Measurements from ENCODE around the gene CASP9. TPM values are rescaled to one million over a fixed set of nuclear protein-coding genes. Genes with fewer than 3 reads are reported as not detected.

CASP9 gene
- total RNA-seq, 1 experiment from 2014 or later, result 15.9 TPM

DNA sequence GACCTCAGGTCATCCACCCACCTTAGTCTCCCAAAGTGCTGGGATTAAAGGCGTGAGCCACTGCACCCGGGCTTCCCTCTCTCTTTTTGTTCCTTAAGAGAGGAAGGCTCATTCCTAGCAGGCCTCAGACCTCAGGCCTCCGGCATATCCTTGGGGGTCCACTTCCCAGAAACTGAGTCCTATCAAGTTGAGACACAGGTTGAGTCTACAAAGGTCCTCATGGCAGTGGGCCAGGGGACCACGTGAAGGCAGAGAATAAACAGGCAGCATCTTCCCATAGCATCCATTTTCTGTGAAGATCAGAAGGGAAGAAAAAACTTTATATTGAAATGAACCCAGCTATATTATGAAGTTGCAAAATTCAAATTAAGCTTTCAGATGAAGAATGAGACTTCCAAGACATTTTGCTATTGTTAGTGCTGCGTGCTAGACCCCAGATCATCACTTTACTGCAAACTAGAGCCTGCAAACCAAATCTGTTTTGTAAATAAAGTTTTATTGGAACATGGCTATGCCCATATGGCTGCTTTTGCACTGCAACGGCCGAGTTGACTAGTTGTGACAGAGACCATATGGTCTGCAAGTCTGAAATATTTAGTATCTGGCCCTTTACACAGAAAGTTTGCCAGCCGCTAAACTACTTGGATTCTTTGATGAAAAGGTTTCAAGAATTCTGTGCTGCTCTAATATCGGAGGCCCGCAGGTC is 71.0 kb downstream of the CASP9 start:
- H2AFZ ChIP-seq (ENCODE audit: low read length), result no peak overlapping the region
- H3K14ac ChIP-seq (ENCODE audit: insufficient read depth, low read length), result no peak overlapping the region
- DNase-seq, result no peak
- Mint-ChIP-seq H3K36me3 (ENCODE audit: insufficient read depth in 1 of 3, low read depth in 3 of 3) (no peaks in the 10 kb centered on the region; a peak in 1 of 7 replicates), H3K4me3 (no peak overlapping the region), H3K27ac (no peak overlapping the region), H3K9me3 (peaks cover 0 to 6% of the 10 kb centered on the region in 2 experiments; a peak in 2 of 5 replicates), H3K27me3 (ENCODE audit: low read depth) (peaks cover 2% of the 10 kb centered on the region), H3K4me1 (peaks cover 11 to 15% of the 10 kb centered on the region in 2 experiments)
- no peaks in the 10 kb centered on the region for H3K9me3 ChIP-seq (ENCODE audit: control insufficient read depth, low read depth, low read length)
- H3K79me2 ChIP-seq (ENCODE audit: insufficient read depth, low read length), result no peaks in the 10 kb centered on the region
- no peak overlapping the region for H3K4ac ChIP-seq (ENCODE audit: low read depth, low read length)
- no peak overlapping the region for H2BK120ac ChIP-seq (ENCODE audit: low read depth, low read length, poor library complexity, severe bottlenecking)
- no peak overlapping the region for H2BK15ac ChIP-seq (ENCODE audit: low read depth, low read length)
- H3K23ac ChIP-seq (ENCODE audit: insufficient read length, low read depth, low read length), result no peak overlapping the region
- no peaks in the 10 kb centered on the region for H3K79me1 ChIP-seq (ENCODE audit: insufficient read depth, low read depth, low read length, poor library complexity, severe bottlenecking)
- no peaks in the 10 kb centered on the region for H4K20me1 ChIP-seq (ENCODE audit: control insufficient read depth, insufficient read depth, insufficient read length)
- TF ChIP-seq, protein P1, sequence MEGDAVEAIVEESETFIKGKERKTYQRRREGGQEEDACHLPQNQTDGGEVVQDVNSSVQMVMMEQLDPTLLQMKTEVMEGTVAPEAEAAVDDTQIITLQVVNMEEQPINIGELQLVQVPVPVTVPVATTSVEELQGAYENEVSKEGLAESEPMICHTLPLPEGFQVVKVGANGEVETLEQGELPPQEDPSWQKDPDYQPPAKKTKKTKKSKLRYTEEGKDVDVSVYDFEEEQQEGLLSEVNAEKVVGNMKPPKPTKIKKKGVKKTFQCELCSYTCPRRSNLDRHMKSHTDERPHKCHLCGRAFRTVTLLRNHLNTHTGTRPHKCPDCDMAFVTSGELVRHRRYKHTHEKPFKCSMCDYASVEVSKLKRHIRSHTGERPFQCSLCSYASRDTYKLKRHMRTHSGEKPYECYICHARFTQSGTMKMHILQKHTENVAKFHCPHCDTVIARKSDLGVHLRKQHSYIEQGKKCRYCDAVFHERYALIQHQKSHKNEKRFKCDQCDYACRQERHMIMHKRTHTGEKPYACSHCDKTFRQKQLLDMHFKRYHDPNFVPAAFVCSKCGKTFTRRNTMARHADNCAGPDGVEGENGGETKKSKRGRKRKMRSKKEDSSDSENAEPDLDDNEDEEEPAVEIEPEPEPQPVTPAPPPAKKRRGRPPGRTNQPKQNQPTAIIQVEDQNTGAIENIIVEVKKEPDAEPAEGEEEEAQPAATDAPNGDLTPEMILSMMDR (conservative IDR thresholded peaks at IDR 0.05), result no peak
- H4K91ac ChIP-seq (ENCODE audit: insufficient read length, low read depth, low read length), result no peak overlapping the region
- H3K18ac ChIP-seq (ENCODE audit: insufficient read length, low read depth, low read length), result no peak overlapping the region
- H3K56ac ChIP-seq (ENCODE audit: insufficient read length, low read depth, low read length), result no peak overlapping the region
- no CpG with 5 or more reads among the region's 10 CpGs for WGBS (ENCODE audit: extremely low coverage, insufficient read length, low lambda C conversion rate)
- no peaks in the 10 kb centered on the region for H3K4me1 ChIP-seq (ENCODE audit: insufficient read depth, low read length)
- H2BK5ac ChIP-seq (ENCODE audit: insufficient read length, low read length), result no peak overlapping the region
- H3K23me2 ChIP-seq (ENCODE audit: insufficient read length, low read depth, low read length, poor library complexity, severe bottlenecking), result no peaks in the 10 kb centered on the region
- no peak overlapping the region for H2BK20ac ChIP-seq (ENCODE audit: low read depth, low read length, poor library complexity, severe bottlenecking)
- H3K9ac ChIP-seq (ENCODE audit: extremely low read depth, insufficient read length, low read length), result no peak overlapping the region
- H4K8ac ChIP-seq (replicated peaks; ENCODE audit: insufficient read length, low read depth, low read length), result no peak overlapping the region
- no peak overlapping the region for H3K27ac ChIP-seq (ENCODE audit: insufficient read length, low read depth, low read length)
- H3T11ph ChIP-seq (ENCODE audit: low read length), result no peak overlapping the region
- no peaks in the 10 kb centered on the region for H3K27me3 ChIP-seq (ENCODE audit: insufficient read depth, low read length)
- no peak overlapping the region for H4K5ac ChIP-seq (ENCODE audit: insufficient read length, low read depth, low read length)
- H2AK5ac ChIP-seq (ENCODE audit: insufficient read length, low read length), result no peak overlapping the region
- no peak overlapping the region for H2BK12ac ChIP-seq (ENCODE audit: insufficient read length, low read depth, low read length)
- no peak overlapping the region for H3K4me2 ChIP-seq (ENCODE audit: insufficient read depth, insufficient read length, low read length)
